Ectodermal cell (in vitro differentiated cells): ENCODE measurements around the gene ANKS6.
A peak's percentile ranks its signal among the peaks of the same experiment; 100 is the strongest.

Experiments used
- H3K27ac ChIP-seq: 2 replicates; pipeline ENCODE4 v1.7.0; 2013; ENCODE audit warnings: mild to moderate bottlenecking, low read depth, low read length; ENCODE audit not compliant: insufficient read depth, poor library complexity, severe bottlenecking
- H3K27me3 ChIP-seq: 2 replicates; pipeline ENCODE4 v1.7.0; 2013; ENCODE audit warnings: mild to moderate bottlenecking, low read length; ENCODE audit not compliant: insufficient read depth, control insufficient read depth, poor library complexity, severe bottlenecking
- H3K36me3 ChIP-seq: one replicate; pipeline ENCODE4 v1.7.0; 2013; ENCODE audit warnings: low read length; ENCODE audit not compliant: control insufficient read depth, insufficient read depth
- H3K4me1 ChIP-seq: one replicate; pipeline ENCODE4 v1.7.0; 2013; ENCODE audit warnings: low read length; ENCODE audit not compliant: control insufficient read depth, insufficient read depth
- H3K4me3 ChIP-seq: 2 replicates; pipeline ENCODE4 v1.7.0; 2013; ENCODE audit warnings: low read depth, low read length, control low read depth; ENCODE audit not compliant: insufficient read depth
- H3K9me3 ChIP-seq: 2 replicates; pipeline ENCODE4 v1.7.0; 2013; ENCODE audit warnings: mild to moderate bottlenecking, low read length, moderate library complexity; ENCODE audit not compliant: control insufficient read depth
- WGBS, 2 experiments: methylation state at CpG; one replicate each; pipeline ENCODE4 v1.1.7; 2013; ENCODE audit warnings: missing lambda C conversion rate in 2 of 2; 5-methylcytosine and 5-hydroxymethylcytosine counted together

ANKS6 gene

DNA sequence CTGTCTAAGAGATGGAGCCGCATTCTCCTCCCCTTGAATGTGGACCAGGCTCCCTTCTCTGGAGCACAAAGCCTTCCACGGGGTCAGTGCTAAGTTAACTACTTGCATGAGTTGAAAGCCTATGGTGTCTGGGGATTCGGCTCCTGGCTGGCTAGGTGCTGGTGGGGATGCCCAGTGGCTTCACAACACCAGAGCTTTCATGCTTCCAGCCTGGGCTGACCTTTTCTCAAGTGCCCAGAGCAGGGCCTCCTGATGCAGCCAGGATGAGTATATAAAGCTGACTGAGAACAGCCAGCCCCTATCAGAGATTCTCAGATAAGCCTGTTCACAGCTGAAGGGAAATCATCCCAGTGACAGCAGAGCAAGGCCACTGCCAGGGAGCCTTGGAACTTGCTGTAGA lies 22.9 kb upstream of the ANKS6 start:
- no peak overlapping the region for H3K27ac ChIP-seq
- H3K4me3 ChIP-seq, result no peak overlapping the region
- no peaks in the 10 kb centered on the region for H3K36me3 ChIP-seq
- WGBS, 2 experiments, result 91 to 92% methylated on average over 3 of the region's 3 CpGs
- H3K4me1 ChIP-seq, result no peaks in the 10 kb centered on the region
- H3K27me3 ChIP-seq, result no peaks in the 10 kb centered on the region
- no peaks in the 10 kb centered on the region for H3K9me3 ChIP-seq

DNA sequence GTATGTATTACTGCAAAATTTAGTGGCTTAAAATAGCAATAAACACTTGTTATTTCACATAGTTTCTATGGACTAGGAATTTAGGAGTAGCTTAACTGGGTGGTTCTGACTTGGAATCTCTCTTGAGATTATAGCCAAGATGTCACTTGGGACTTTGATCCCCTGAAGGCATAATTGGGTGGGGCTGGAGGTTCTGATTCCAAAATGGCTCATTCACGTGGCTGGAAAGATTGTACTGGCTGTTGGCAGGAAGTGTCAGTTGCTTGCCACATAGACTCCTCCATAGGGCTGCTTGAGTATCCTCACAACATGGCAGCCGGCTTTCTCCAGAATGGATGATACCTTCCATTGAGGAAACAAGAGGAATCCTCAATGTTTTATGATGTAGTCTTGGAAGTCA lies 22.4 kb upstream of the ANKS6 start:
- Histone ChIP-seq H3K4me3 (no peak overlapping the region), H3K27ac (no peak overlapping the region), H3K36me3 (no peaks in the 10 kb centered on the region), H3K27me3 (no peaks in the 10 kb centered on the region), H3K9me3 (no peaks in the 10 kb centered on the region), H3K4me1 (no peaks in the 10 kb centered on the region)
- 92 to 96% methylated on average over 2 of the region's 2 CpGs for WGBS, 2 experiments

DNA sequence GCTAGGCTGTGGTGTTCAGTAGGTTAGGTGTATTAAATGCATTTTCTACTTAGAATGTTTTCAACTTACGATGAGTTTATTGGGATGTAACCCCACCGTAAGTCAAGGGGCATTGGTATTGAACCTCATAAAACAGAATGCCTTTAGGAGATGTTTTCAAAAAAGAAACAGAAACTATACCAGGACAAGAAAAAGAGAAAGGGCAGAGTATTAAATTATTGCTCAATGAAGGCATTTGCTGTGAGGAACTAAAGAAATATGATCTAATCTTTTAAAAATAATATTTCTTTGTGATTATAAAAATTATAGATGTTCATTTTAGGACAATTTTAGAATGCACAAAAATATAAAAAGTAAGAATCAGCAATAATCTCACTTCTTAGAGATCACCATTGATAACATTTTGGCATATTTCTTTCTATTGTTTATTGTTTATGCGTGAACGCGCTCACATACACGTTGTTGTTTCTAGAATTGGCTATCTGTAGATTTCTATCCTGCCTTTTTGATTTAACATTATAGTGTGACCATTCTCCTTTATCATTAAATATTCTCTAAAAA lies 19.1 kb upstream of the ANKS6 start:
- 90 to 95% methylated on average over 4 to 6 of the region's 6 CpGs for WGBS, 2 experiments
- Histone ChIP-seq H3K36me3 (no peaks in the 10 kb centered on the region), H3K9me3 (no peaks in the 10 kb centered on the region), H3K4me1 (peaks cover 5% of the 10 kb centered on the region), H3K27ac (no peak overlapping the region), H3K4me3 (no peak overlapping the region), H3K27me3 (no peaks in the 10 kb centered on the region)

DNA sequence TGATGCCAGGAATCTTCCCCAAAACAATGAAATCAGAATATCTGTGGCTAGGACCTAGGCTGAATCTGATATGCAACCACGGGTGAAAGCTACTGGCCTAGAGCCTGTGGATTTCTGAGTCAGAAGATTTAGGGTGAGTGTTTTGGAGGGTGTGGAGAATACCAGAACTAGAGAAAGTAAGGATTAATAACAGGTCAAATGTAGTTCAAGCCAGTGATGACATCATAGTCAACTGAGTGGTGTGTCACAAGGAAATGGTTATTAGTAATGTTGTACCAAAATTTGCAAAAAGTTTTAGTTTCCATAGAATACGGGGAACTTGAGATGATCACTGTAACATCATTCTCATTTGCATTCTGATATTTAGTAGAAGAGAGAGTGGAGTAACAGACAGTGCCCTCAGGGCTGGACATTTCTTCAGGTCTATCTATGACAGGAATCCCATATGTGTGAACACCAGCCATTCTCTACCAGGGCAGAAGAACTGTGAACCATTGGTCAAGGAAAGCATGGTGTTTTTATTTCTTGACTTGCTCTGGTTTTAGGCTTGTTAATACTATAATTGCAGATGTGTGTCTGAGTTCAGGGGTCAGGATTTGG lies 14.8 kb upstream of the ANKS6 start:
- peaks cover 9% of the 10 kb centered on the region for H3K4me1 ChIP-seq
- WGBS, 2 experiments, result 91 to 94% methylated on average over 2 of the region's 2 CpGs
- H3K36me3 ChIP-seq, result no peaks in the 10 kb centered on the region
- H3K27me3 ChIP-seq, result peaks cover 11% of the 10 kb centered on the region
- H3K4me3 ChIP-seq, result no peak overlapping the region
- H3K27ac ChIP-seq, result no peak overlapping the region
- no peaks in the 10 kb centered on the region for H3K9me3 ChIP-seq

DNA sequence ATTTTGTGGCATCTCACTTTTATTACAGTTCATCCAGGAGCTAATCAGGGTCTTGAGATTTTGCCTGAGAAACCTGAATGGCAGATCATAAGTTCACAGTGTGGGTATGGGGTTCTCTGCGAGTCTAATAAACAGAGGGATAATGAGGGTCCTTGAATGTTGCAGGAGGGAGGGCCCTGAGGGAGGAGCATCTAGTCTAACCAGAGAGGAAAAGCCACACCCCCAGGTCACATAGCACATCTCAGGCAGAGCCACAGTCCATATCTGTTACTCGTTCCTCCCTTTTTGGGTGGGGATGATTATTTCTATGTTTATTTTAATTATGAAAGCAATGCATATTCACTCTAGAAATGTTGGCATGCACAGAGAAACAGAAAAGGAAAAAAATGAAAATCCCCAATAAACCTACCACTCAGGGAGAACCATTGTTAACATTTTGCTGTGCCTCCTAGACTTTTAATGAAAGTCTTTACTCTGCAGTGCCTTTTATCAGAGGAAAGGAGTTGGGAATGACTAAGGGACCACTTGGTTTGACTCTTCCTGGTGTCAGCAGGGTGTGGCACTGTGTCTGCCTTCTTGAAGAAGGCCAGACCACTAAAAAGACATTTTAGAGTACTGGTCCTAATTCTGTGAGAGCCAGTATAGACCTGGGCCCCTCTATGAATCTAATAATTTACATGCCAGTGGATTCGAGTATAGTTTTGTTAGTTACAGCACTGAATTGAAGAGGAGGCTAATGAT lies 13.9 kb upstream of the ANKS6 start:
- H3K27me3 ChIP-seq, result peaks cover 11% of the 10 kb centered on the region
- 80 to 89% methylated on average over 2 of the region's 3 CpGs for WGBS, 2 experiments
- H3K27ac ChIP-seq, result peak overlapping the region; percentile 64
- no peaks in the 10 kb centered on the region for H3K9me3 ChIP-seq
- H3K4me1 ChIP-seq, result peaks cover 9% of the 10 kb centered on the region
- H3K36me3 ChIP-seq, result no peaks in the 10 kb centered on the region
- no peak overlapping the region for H3K4me3 ChIP-seq

DNA sequence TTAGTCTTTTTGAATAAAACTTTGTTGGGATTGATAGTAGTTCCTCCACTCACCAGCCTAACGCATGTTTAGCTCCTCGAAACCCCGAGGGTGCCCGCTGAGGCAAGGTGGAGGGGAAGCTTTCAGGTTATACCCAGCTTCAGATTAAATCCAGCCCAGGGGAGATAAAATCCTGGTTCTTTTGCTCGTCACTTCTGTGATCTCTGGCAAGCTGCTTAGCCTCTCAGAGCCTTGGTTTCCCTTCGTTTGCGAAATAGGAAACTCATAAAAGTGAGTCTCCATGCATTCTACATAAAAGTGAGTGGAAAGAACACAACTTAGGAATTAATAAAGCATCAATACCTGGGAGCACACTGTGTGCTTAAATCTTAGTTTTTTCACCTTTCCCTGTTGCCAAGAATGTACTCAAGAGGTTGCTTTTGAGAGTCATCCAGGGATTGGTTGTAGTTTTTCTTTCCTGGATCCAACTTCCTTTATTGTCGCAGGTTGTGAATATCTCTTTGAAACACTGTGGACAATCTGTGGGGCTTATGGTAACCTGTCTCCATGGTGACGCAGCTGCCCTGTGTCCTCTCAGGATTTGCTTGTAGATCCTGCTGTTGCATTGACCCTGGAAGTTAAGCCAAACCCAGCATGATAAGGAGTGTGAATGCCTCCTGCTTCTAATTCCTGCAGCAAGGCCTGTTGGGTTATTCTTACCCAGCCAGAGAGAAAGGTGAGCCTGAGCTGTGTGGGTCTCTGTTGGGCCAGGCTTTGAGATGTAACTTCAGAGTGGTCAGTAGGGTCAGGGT lies 13.2 kb upstream of the ANKS6 start:
- Histone ChIP-seq H3K27me3 (peaks cover 11% of the 10 kb centered on the region), H3K36me3 (no peaks in the 10 kb centered on the region), H3K27ac (peak overlapping the region; percentile 64), H3K4me1 (peaks cover 9% of the 10 kb centered on the region), H3K9me3 (no peaks in the 10 kb centered on the region), H3K4me3 (no peak overlapping the region)
- 78 to 80% methylated on average over 9 of the region's 9 CpGs for WGBS, 2 experiments

GRCh38 chr9:98808875-98809274 lies 12.5 kb upstream of the ANKS6 start:
- H3K4me1 ChIP-seq, result peaks cover 9% of the 10 kb centered on the region
- no peaks in the 10 kb centered on the region for H3K36me3 ChIP-seq
- no peak overlapping the region for H3K27ac ChIP-seq
- no peak overlapping the region for H3K4me3 ChIP-seq
- WGBS, 2 experiments, result 81 to 90% methylated on average over 2 of the region's 2 CpGs
- peaks cover 11% of the 10 kb centered on the region for H3K27me3 ChIP-seq
- H3K9me3 ChIP-seq, result no peaks in the 10 kb centered on the region

- H3K4me3 ChIP-seq, result peak overlapping the region; percentile 53
- peaks cover 9% of the 10 kb centered on the region for H3K4me1 ChIP-seq
- H3K9me3 ChIP-seq, result no peaks in the 10 kb centered on the region
- no peak overlapping the region for H3K27ac ChIP-seq
- WGBS, 2 experiments, result 55% methylated on average over 17 of the region's 17 CpGs
- H3K36me3 ChIP-seq, result no peaks in the 10 kb centered on the region
- H3K27me3 ChIP-seq, result peaks cover 11% of the 10 kb centered on the region
These were observed 12.1 kb upstream of the ANKS6 start for GRCh38 chr9:98808411-98808815.

DNA sequence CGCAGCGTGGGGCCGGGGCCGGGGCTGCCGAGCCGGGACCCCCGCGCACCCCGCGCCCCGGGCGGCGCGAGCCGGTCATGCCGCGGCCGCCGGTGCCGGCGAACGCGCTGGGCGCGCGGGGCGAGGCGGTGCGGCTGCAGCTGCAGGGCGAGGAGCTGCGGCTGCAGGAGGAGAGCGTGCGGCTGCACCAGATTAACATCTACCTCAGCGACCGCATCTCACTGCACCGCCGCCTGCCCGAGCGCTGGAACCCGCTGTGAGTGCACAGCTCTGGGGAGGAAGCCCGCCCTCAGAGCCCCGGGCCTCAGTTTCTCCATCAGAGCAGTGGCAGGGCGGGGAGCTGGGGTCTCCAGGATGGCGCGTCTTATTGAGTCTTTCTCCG lies 11.4 kb upstream of the ANKS6 start:
- Histone ChIP-seq H3K4me1 (peaks cover 9% of the 10 kb centered on the region), H3K9me3 (no peaks in the 10 kb centered on the region), H3K36me3 (no peaks in the 10 kb centered on the region), H3K4me3 (peak overlapping the region; percentile 53), H3K27ac (no peak overlapping the region), H3K27me3 (peaks cover 11% of the 10 kb centered on the region)
- WGBS, 2 experiments, result 1% methylated on average over 46 of the region's 46 CpGs
